GM21717 (cell line): ENCODE measurements around the gene UTF1.
A peak's percentile ranks its signal among the peaks of the same experiment; 100 is the strongest.

ENCODE experiments used
- ATAC-seq: cut with Tn5 transposase; IDR thresholded peaks from one replicate; pipeline ENCODE4 v1.9.1; 2021; ENCODE audit warnings: mild to moderate bottlenecking, moderate library complexity; ENCODE audit not compliant: unreplicated experiment

UTF1 gene

DNA sequence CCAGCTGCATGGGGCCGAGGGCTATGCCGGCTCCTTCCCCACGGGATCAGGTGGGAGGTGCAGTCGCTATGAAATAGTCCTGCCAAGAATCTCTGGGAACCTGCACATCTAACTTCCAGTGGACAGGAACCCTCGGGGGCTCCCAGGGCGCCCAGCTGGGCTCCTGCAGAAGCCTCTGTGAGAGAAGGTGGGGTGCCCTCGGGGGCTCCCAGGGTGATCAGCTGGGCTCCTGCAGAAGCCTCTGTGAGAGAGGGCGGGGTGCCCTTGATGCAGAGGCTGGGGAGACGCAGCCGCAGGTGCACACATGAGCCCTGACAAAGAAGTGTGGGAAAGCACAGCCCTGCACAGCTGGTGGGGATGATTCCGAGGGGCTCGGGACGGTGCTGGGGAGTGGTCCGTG, 13.6 kb downstream of the UTF1 start:
- ATAC-seq = no peak

DNA sequence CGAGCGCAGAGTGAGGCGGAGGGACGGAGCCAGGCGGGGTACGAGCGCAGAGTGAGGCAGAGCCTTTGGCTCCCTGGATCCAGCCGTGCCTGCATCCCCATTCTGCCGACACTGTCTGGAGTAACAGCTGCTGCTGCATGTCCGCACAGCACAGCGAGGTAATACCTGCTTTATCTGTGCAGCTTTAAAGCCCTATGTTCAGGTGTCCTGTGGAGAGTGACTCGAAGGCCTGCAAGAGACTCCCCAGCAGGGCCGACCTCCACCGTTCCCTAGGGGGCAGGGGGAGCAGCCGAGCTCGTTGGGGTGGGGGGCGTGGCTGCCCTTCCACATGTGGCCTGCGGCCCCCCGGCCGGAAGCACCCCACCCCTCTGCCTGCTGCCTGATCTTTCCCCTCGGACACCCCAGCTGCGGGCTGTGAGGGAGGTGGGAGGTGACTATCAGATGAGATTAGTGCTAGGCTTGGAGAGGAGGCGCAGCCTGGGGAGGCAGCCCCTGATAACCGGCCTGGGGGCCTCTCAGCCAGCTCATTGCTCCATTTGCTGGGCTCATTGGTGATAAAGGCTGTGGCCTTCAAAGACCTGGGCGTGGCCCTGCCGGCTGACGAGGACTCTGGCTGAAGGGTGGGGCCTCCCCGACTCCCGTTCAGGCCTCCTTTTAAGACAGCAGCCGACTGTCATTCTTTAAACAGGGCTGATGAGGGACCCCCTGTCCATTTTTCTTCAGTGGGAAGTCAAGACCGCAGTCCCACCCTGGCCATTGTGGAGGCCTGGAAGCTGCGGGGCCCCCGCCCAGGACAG, 15.6 kb downstream of the UTF1 start:
- no peak for ATAC-seq

DNA sequence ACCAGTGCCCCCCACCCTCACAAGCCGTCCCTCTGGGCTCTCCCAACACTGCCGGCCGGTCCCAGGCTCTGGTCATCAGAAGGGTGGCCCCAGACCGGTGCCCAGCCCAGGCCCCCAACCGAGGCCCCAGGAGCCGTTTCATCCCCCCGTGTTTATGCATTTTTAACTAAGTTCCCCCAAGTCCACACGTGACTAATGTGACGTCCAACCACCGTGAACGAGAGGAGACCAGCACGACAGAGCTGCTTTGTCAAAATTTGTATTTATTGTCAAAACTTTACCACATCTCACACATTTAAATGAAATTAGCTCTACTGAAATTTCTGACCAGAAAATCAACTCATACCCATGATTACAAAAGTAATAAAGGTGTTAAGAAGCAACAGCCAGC, 16.2 kb downstream of the UTF1 start:
- no peak for ATAC-seq

DNA sequence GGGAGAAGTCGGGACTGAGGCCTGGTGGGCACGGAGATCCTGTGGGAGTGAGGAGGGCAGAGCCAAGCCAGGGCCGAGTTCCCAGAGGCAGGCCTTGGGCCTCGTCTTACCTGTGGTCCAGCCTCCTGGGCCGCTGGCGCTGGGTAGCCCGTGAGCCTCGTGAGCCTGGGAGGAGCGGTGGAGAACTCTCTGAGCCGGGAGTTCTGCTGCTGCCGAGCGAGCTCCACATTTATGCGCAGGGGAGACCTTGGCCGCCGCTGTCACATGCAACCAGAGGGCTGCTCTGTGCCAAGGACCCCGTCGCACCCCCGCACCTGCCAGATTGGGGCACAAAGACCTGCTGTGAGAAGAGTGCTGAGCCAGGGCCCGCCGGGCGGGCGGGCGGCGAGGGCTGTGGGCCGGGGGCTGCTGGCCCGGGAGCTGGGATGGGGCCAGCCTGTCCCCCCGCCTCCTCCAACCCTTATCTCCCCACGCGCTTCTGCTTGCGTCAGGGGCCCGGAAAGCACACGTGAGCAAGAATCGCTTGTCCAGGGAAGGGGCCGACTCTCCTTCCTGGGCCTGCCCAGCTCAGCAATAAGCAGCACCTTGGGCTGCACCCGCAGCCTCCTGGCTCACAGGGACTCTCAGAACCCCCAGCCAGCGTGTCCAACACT, 17.8 kb downstream of the UTF1 start:
- no peak for ATAC-seq

DNA sequence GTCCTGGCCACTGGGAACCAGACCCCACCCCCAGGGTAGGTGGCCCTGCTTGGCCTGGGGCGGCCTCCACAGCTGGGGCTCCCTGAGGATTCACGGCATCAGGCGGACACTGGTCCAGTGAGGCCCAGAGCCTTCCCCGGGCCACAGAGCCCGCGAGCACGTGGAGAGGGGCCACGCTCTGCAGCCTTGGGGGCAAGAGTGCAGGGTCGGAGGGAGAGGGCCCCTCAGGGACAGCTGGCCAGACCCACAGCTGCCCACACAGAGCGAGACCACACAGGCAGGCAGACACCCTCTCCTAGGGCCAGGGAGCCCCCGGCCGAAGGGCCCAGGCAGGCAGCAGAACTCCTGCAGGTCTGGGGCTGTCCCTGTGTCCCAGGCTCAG, 18.3 kb downstream of the UTF1 start:
- ATAC-seq = no peak

DNA sequence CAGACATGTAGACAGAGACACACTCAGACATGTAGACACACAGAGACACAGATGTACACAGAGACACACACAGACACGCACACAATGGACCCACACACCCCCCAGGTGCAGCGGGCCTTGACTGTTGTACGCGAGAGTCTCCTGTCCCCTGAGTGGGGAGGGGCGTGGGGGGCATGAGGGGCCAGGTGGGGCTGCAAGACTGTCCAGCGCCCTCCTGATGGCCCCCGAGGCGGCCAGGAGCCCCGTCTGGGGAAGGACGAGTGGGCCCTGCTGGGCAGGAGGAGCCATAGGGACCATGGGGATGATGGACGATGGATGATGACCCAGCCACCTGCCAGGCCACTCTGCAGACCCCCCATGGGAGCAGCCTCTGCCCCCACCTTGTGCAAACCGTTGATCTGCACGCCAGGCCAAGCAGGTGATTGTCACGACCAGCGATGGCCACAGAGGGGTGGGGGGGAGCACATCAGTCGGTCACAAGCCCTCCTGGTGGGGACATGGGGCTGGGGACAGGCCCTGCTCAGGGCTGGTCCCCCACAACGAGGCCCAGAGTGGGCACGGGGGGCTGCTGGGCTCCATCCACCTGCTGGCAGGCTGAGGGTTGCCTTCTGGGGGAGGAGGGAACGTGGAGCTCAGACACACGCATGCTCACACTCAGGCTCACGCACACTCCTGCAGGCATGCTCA, 19.2 kb downstream of the UTF1 start:
- ATAC-seq = no peak

DNA sequence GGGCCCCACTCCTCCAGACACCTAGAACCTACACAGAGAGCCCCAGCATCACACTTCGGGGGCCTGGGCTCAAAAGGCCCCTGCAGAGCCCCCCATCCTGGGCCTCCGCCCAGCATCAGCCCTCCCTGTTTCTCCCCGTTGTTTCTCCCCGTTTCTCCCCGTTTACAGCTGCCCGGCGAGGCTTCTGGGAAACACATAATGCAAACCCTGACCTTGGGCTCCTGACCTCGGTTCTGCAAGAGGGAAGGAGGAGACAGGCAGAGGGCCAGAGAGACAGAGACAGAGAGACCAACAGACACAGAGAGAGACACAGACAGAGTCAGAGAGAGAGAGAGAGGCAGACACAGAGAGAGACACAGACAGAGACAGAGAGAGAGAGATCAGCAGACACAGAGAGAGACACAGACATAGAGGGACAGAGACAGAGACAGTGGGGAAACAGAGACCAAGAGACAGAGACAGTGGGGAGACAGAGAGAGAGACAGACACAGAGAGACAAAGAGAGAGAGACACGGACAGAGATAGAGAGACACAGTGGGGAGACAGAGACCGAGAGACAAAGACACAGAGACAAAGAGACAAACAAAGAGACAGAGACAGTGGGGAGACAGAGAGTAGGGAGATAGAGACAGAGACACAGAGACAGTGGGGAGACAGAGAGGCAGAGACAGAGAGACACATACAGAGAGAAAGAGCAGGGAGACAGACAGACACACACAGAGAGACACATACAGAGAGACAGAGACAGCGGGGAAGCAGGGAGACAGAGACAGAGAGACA, 20.1 kb downstream of the UTF1 start:
- ATAC-seq = no peak

DNA sequence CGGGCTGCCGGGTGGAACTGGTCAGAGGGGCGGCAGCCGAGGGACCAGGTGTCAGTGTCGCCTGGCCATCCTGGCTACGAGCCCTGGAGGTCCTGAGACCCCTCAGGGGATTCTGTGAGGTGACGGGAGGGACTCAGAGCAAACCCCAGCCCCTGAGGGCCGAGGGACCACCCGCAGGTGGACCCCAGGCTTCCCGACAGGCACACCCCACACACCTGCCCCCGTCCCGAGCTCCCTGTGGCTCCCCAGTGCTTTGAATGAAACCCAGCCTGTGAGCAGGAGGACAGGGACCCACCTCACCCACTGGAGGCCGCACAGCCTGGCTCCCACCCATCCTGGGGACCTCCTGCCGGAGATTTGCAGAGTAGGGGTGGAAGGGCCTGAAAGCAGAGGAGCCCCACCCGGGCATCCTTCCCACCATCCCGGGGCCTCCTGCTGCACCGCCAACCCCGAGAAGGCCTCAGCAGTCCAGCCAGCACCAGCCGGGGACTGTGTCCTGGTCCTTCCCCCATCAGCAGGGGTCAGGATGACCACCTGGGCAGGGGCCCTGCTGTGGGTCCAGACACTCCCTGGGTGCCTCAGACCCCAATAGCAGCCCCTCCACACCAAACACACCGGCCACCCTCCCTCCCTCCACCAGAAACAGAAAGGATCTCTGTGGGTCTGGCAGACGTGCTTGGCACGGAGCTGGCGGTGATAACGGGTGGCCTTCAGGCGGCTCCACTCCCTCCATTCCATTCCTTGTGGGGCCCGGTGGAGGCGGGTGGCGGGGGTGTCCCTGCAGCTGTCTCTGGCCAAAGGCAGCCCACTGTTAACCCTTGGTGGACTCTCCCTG, 21.6 kb downstream of the UTF1 start:
- no peak for ATAC-seq

DNA sequence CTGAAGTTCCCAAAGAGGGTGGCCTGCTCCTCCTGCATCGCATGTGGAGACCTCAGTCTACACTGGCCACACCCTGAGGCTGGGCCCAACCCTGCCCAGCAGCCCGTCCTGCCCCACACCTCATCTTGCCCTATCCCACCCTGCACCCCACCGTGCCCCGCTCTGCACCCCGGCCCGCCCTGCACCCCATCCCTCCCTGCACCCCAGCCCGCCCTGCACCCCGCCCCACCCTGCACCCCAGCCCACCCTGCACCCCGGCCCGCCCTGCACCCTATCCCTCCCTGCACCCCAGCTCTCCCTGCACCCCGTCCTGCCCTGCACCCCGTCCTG, 22.2 kb downstream of the UTF1 start:
- ATAC-seq = no peak

DNA sequence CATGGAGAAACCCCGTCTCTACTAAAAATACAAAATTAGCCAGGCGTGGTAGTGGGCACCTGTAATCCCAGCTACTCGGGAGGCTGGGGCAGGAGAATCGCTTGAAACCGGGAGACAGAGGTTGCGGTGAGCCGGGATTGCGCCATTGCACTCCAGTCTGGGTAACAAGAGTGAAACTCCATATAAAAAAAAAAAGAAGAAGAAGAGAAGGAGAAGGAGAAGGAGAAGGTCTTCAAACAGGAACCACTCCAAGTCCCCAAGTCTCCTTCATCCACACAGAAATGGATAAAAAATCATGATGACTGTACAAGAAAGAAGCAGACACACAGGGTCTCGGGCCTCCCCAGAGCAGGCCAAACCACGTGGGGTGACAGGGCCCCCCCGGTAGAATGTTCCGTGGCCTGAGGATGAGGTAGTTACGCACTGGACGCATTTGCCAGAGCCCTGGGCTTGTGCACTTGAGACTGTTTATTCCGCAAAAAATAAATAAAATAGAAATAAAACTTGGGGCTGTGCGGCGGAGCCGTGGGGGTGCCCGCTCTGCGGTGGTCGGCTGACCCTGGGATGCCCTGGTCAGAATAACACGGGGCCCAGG, 23.4 kb downstream of the UTF1 start:
- ATAC-seq = no peak

DNA sequence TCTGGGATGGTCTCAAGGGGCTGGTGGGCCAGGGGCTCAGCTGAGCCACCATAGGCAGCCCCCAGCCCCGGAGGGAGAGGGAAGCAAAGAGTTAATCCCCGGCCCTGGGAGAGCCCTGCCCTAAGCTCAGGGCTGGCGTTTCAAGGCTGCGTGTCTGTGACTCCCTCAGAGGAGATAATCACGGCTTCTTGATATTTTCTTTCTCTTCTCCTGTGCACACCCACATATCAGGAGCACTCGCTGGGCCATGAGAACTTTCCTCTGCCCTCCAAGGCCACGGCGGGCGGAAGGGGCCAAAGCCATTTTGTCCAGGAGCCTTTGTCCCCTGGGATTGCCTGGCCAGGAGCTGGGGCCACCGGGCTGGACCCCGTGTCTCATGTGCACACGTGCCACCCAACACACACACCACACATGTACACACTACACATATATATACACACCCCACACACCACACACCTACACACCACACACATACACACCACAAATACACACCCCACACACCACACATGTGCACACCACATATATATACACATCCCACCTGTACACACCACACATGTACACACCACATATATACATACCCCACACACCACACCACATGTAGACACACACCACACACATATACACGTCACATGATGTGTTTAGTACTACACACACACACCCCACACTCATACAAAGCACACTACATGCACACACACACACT, 24.6 kb downstream of the UTF1 start:
- no peak for ATAC-seq

DNA sequence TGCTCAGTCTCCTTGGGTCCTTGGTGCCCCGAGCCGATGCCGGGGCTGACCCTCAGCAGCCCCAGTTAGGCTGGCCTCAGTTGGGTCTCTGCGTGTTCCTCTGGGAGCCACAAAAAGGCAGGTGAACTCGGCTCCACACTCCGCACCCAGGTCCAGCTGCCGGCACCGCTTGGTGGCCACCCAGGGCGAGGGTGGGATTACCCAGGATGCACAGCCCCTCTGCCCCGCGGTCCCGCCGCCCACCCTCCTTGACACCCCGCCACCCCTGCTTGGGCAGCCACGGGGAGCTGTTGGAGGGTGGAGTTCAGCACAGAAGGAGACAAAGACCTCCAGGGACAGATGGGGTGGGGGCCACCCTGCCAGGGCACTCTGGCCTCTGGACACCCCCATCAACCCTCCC, 25.3 kb downstream of the UTF1 start:
- ATAC-seq = no peak

DNA sequence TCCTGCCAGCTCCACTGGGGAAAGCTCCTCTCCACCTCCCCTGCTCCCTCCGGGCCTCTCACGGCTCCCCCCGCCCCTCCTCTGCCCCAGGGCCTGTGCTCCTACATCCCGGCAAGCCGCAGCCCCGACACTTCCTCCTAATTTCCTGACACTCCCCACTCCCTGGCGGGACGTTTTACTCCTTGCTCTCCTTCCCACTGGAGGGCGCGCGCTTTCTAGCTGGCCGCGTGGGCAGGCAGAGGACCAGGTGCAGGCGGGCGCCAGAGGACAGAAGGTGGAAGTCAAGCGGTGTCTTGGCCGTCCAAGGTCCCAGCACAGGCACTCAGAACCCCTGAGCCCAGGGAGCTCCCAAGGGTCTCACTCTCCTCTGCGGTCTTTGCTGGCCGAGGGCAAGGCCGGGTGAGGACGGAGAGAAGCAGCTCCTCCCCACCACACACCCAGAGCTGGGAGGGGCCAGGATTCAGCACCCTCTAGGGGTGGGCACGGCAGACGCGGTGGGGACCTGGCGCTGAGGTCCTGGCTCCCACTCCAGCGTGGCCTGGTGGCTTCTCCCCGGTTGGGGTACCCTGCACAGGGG, 27.6 kb downstream of the UTF1 start:
- peak; percentile 20 for ATAC-seq

DNA sequence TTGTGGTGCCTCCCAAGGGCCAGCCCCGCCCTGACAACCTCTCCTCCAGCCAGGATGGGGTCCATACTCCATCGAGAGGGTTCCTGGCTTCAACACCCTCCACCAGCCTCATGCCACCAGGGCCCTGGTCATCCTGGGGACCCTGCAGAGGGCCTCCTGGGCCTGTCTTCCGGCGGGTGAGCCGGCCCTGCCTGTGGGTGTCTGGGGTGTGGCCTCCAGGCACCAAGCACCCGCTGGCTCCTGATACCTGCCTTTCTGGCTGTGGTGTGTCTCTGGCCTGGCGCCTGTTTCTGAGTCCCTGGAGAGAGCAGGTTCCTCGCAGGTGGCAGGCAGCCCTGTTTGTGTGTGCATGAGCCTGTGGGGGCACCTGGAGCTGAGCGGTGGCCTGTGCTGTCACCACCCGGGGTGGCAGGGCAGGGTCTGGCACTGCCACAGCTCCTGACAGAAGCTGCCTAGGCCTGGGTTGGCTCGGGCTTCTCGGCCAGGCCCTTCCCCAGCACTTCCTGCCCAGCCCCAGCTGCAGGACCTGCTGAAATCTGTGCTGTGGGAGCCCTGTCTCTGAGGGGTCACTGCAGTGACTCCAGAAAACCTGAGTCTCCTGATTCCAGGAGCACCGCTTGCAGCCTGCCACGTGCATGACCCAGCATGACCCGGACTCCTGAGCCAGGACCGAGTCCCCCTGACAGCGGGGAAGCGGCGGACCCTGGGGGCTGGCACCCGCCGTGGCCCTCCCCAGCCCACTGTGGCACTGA, 28.2 kb downstream of the UTF1 start:
- ATAC-seq = peak; percentile 28

DNA sequence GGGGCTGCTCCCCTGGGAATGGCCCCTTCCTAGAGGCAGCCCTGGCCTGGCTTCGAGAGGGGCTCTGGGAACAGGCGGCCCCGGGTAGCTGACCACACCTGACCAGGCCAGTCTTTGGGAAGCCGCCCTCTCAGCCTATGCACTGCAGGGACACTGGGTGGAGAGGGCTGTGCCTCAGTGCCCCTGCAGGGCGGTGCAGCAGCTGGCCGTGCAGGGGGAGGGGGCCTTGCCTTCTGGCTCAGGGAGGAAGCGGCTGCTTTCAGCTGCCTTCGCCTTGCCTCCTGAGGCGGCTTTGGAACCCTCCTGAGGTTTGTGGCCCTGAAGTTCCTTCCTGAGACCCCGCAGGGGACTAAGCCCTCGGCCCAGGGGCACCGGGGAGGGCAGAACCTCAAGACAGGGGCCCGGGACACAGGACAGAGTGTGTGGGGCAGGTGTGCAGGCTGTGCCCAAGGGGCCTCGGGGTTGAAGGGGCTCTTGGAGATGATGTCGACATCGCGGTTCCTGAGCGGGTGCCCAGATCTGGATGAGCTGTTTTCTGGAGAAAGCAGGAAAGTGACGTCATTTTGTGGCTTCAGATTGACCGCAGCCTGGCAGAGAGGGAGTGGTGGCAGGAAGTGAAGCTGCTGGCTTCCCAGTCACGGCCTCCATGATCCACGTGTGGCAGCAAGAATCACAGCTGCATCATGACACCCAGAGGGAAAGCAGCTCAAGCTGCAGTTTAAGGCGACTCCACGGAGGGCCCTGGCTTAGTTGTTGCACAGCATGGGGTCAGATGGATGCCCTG, 29.0 kb downstream of the UTF1 start:
- ATAC-seq = no peak

DNA sequence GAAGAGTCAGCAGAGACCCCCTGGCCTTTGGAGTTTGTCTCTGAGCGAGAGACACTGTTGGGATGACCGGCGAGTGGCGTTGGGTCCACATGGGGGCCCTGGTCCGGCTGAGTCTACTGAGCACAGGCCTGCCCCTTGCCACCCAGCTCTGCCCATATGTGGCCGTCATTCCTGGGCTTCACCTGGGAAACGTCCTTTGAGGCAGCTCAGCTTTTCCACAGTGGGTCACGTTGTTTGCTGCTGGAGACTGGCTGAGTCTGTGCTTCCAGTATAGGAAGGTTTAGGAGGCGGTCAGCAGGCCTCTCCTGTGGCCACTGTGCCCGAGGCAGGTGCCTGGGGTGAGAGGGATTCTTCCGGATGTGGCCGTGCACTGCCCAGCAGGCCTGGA, 29.6 kb downstream of the UTF1 start:
- no peak for ATAC-seq

DNA sequence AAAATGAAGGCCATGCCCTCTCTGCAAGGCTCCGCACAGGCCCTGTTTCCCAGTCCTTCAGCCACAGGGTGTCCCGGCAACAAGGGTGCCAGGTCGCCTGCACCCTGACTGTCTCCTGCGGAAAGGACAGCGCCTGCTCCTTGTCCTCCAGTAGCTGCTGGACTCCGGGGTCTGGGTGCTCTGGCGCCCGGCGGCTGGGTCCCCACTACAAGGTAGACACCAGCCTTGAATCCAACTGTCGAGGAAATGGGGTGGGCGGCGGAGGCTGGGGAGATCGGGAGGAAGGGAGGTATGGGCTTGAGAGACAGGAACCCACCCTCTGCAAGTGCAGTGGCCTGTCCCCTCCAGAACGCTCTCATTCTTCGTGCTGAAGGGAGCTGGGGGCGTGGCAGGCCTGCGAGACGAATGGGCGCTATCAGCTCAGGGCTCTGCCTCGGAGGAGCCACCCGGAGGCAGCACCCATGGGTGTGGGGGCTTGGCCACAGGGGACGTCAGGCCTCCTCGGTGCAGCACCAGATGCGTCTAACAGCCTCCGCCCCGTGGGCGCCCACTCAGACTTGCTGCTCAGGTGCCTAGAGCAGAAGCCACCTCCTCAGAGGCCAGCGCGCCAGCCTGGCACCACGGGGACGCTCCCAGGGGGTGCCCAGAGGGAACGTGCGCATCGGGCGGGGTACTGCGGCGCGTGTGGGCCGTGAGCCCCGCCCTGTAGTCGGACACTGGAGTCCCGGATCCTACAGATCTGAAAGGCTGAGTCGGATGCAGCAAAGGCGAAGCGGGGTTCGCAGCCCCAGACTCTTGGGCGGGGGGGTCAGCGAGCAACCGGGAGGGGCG, 31.1 kb downstream of the UTF1 start:
- ATAC-seq = peak; percentile 44
